GM19240 (cell line): Measurements from ENCODE around the gene C2orf76.
A peak's percentile ranks its signal among the peaks of the same experiment; 100 is the strongest.
"Not testable (repeated sequence)": the region's sequence is repeated elsewhere in the genome, so short reads cannot be mapped to it uniquely, and the experiment has no call there.

Experiments used
- DNase-seq: peaks from one replicate; pipeline ENCODE4 v3.0.0; 2011; ENCODE audit warnings: low spot score; ENCODE audit not compliant: insufficient read length

C2orf76 gene

DNA sequence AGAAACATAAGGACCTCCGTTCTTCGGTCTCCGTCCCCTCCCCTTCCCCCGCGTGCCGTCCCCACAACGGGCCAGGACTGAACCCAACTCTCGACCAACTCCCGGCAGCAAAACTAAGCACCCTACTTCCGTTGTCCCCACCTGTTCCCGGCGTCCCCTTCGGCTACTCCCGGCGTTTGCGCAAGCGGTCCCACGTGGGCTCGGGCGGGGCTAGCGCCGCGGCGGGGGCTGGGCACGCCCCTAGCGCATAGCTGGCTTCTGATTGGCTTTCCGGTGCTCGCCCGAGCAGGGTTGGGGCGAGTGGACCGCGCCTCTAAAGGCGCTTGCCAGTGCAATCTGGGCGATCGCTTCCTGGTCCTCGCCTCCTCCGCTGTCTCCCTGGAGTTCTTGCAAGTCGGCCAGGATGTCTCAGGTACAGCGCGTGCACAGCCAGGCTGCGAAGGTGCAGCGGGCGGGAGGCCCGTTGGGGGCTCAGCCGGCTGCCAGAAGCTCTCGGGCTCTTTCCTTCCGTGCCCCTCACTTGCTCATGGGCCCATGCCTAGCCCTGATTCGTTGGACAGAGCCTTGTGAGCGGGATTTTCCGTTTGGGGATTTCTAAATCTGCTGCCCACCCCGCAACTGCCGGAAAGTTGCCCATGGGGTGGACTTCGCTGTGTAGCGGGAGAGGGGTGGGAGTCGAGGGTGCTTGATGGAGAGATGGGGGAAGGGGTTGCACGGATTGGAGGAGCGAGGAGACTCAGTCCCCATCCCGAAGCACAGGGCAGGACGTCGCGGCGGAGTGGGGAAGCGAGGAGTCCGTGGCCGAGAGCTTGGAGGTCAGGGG is at the start of gene C2orf76, which contains the start of gene DBI:
TSS of gene C2orf76 (minus strand) at position 186 of the 823 bp plus-strand sequence. CDS start 26,875 bp downstream, outside the sequence.
TSS of gene DBI (plus strand) at position 329 of the 823 bp plus-strand sequence. CDS start at position 404, 75 bp downstream.
- peak; percentile 80 for DNase-seq

DNA sequence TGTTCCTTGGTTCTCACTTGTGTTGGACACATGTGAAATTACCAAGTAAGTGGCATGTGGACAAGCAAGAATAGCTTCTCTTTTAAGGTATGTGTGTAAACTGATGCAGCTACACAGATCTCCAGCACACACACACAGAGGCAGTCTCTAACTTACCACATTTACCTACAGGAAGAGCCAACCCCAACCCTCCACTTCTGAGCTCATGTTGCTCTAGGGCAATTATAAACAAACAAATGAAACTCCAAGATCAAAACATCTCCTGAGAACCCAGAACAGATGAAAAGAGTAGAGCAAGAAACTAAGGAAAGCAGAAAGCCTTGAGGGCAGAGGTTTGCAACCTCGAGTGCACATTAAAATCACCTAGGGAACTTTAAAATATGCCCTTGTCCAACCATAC is 49.0 kb upstream of the C2orf76 start:
- no peak for DNase-seq

DNA sequence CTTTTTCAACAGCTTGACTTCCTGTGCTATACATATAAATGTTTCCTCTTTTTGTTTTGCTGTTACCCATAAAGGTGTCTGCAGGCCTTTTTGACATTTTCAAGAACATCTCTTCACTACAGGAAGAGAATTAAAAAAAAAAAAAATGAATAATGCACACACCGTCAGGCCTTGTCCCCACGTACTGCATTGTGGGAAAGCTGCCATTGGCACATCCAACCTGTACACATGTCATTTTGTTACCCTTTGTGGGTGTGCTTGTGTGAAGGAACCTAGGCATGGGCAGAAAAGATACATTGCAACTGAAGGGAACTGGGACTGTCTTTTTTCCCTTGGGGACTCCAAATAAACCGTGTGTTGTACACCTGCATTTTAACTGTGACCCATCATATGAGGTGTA is 48.3 kb upstream of the C2orf76 start:
- no peak for DNase-seq

DNA sequence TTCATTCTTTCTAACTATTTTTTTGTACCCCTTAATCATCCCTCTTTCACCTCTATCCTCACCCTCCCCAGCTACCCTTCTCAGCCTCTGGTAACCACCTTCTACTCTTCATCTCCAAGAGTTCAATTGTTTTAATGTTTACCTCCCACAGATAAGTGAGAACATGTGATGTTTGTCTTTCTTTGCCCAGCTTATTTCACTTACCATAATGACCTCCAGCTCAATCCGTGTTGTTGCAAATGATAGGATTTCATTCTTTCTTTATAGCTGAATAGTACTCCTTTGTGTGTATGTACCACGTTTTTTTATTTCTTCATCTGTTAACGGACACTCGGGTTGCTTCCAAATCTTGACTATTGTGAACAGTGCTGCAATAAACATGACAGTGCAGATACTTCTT is 42.9 kb upstream of the C2orf76 start:
- no peak for DNase-seq

DNA sequence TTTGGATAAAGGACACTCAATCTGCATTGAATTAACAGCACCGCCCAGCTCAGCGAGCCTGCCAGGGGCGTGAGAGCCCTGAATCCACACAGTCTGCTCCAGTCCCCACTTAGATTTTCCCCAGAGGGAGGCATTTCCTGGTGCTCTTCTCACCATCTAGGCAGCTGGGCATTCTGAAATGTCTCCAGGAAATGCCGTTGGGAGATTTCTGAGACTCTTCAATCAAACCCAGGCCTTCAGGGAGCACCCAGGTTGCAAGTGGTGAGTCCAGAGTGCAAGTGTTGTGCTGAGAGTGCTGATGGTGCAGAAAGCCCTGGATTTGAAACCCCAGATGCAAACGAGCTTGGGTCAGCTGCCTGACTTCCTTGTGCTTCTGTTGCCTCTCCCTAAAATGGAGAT is 41.6 kb upstream of the C2orf76 start:
- DNase-seq, result no peak

DNA sequence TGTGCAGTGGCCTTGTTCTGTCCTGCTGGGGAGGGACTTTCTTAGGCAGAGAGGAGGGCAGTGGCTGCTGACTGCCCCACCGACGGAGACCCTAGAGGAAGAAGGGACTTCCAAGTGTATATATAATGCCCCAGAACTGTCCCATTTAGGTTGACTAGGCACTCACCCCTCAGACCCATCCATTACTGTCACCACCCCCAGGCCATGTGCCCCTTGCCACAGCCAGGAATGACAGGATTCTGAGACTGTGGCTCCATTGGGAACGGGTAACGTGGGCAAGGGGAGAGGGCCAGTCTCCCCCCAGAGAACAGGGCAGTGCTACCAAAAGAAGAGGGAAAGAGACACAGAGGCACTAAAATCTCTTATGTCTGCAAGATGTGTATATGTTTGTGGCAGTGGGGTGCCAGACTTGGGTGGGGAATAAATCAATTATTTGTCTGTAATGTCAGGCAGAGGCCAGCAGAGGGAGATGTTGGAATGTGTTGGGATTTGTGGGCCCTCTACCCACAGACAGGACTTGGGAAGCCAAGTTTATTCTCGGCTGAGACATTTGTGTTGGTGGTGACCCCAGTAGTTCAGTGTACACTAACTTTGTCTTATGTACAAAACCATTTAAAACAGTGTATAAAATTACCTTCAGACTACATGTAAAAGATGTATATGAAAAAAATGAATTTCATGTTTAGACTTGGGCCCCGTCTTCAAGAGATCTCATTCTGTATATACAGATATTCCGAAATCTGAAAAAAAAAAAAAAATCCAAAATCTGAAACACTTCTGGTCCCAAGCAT is 41.0 kb upstream of the C2orf76 start:
- peak; percentile 41 for DNase-seq

DNA sequence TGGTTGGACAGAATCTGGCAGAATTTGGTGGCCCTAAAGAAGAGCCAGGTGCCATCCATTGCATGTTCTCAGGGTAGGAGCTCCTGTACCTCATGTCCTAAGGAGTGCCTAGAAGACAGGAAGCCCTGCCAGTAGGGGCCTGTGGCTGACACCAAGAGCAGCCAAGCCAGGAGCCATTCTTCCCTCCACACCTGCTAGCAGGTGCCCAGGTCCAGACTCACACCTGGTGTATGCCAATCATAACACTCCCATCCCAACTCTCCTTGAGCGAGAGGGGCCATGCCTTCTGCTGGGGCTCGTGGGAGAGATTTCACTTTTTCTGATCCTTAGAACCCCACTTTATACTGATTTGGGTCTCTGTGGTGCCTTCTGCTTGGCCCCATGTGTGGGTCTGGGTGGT is 38.5 kb upstream of the C2orf76 start:
- DNase-seq, result no peak

DNA sequence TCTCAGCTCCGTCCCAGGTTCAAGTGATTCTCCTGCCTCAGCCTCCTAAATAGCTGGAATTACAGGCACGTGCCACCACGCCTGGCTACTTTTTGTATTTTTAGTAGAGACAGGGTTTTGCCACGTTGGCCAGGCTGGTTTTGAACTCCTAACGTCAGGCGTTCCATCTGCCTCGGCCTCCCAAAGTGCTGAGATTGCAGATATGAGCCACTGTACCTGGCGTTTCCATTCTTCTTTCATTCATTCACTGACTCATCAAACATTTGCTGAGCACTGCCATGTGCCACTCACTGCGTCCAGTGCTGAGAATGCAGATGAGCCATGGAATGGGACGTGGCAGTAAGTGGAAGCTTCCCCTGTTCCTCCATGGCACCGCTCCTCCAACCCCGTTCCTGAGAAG is 37.0 kb upstream of the C2orf76 start:
- not testable (repeated sequence) for DNase-seq

DNA sequence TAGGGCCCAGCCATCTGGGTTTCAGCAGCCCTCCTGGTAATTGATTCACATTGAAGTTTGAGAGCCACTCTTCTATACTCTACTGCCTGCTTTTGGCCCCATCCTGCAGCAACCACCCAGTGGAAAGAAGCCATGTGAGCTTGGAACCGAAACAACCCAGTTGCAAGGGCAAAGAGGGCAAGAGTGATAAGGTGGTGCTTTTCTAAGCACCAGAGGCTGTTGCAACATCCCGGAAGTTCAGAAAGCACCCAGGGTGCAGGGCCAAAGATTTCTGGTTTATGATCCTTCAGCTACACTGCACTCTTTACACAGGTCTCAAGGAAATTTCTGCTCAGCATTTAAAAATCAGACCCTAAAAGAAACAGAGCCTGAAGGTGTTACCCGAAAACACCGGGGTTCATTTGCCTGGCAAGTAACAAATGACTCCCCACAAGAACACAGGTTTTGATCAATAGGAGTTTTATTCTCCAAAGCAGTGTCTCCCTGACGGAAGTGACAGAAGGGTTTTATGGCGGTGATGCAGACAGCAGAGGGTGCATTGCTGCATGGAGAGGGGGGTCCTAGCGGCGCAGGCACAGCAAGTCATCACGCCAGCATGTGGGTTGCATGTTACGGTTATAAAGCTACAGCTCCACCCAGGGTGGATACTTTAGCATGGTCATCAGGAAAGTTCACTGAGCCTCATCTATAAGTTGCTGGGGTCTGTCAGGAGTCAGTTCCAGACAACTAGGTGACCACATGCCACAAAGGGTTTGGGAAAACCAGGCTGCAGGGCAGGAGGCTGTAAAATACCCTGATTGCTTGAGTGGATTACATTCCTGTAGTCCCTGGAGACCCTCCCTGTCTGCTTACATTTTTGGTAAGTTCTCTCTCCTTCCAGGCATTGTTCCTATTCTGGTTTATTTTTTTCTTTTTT is 36.3 kb upstream of the C2orf76 start:
- DNase-seq, result no peak

DNA sequence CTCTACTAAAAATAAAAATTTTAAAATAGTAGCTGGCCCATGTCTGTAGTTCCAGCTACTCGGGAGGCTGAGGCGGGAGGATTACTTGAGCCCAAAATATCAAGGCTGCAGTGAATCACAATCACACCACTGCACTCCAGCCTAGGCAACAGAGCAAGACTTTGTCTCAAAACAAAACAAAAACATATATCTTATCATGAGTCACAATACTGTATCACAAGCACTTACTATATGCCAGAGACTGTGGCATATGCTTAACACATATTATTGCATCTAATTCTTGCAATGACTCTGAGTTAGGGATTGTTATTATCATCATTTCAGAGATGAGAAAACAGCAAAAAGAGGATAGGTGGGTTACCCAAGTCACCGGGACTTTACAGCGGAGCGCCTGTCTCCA is 35.5 kb upstream of the C2orf76 start:
- no peak for DNase-seq

DNA sequence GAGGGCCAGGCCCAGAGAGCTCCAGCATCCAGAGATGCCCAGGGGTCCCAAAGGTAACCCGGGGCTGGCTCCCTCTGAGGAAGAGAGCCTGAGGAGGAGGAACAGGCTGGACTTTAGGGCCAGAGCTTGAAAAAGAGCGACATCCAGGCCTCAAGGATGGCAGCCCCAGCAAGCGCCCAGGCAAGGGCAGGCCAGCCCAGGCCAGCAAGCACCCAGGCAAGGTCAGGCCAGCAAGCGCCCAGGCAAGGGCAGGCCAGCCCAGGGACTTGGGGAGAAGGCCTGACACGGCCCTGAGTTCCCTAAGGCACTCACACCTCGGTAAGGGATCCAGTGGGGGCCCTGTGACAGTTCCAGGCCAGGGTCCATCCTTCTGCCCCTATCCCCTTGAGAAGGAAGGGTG is 30.6 kb upstream of the C2orf76 start:
- no peak for DNase-seq

DNA sequence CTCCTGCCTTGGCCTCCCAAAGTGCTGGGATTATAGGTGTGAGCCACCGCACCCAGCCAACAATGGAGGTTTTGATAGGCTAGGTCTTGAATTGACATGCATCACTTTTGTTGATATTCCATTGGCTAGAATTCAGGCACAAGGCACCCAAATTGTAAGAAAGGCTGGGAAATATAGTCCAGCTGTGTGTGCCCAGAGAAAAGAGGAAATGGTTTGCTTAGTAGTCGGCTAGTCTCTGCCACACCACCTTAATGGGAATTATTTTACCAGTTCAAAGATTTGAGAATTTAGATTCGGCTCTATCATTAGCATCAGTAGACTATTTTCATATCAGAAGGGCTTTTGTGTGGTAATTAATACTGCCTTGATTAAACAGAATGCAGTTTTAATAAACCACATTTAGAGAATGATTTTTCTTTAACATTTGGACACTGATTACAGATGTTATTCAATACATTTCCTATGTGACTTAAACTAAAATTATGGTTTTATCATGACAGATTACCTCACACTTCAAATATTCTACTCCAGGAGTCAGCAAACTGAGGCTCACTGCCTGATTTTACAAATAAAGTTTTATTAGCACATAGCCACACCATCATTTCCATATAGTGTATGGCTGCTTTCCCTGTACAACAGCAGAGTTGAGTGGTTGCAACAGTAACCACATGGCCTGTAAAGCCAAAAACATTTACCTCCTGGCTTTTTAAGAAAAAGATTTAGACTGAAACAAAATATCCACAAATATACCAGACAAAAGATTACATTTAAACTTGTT is 27.5 kb upstream of the C2orf76 start:
- no peak for DNase-seq

DNA sequence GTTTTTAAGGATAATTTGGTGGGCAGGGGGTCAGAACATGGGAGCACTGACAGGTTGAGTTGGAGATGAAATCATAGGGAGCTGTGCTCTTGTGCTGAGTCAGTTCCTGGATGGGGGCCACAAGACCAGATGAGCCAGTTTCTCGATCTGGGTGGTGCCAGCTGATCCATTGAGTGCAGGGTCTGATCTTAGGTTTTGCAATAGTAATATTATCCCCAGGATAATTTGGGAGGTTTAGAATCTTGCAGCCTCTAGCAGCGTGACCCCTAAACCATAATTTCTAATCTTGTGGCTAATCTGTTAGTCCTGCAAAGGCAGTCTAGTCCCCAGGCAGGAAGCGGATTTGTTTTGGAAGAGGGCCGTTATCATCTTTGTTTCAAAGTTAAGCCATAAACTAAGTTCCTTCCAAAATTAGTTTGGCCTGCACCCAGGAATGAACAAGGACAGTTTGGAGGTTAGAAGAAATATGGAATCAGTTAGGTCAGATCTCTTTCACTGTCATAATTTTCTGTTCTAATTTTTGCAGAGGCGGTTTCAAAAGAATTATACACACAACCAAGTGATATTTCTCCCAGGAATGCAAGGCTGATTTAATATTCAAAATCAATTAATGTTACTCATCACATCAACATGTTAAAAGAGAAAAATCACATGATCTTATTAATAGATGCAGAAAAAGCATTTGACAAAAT is 23.1 kb upstream of the C2orf76 start:
- no peak for DNase-seq

DNA sequence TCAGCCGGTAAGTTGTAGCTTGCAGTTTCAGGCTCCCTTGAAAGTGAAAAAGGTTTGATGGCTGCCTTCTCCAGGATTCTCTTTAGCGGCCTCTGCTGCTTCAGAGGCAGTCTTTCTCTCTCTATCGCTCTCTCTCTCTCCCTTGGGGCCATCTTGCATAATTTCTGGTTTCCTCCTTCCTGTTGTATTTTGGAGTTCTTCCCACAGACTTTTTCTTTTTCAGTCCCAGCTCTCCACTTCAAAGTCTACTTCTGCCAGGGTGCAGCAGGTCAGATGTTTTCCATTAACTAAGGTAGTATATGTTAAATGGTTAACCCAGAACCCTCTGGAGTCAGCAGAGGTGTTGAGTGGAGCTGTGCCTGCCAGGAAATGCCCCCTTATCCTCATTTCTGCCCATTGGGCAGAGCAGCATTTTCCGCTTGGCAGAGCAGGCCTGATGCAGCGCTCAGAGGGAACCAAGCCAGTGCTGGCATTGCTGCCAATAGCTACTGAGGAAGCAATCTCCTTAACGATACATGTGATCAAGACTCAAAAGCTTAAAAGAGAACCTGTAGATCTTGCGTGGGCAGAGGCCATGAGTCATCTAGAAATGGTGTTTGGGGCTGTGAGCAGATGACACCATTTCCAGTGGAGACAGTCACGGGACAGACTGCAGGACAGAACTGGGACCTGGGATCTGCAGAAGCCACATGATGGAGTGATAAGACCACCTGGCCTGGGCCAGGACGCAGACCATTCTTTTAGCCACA is 20.9 kb upstream of the C2orf76 start:
- DNase-seq, result peak; percentile 29

DNA sequence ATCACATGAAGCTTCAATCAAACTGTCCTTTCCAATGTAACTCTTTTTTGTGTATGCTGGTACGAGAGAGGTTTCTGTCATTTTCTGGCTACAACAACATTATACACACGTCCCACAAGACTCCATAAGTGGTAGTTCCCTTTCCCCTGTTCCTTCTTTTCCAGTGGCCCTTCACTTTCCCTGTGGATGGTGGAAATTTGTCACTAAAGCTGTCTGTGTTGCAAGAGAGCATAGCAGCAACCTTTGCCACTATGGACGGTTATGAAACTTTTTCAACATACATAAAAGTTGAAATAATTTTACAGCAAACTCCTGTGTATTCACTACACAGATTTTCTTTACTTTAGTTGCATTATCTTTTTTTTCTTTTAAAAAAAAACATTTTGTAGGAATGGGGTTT is 18.8 kb upstream of the C2orf76 start:
- no peak for DNase-seq

DNA sequence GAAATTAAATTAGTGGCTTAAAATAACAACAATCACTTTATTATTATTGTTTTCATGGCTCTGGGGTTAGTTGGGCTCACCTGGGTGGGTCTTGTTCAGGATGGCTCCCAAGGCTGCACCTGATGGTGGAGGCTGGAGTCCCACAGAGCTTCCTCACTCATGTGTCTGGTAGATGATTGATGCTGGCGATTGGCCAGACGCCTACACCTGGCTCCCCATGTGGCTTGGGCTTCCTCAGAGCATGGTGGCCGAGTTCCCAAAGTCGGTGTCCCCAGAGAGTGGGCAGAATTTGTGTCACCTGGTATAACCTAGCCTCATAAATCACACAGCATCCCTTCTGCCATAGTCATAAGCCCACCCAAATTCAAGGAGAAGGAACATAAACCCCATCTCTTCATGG is 18.3 kb upstream of the C2orf76 start:
- no peak for DNase-seq

DNA sequence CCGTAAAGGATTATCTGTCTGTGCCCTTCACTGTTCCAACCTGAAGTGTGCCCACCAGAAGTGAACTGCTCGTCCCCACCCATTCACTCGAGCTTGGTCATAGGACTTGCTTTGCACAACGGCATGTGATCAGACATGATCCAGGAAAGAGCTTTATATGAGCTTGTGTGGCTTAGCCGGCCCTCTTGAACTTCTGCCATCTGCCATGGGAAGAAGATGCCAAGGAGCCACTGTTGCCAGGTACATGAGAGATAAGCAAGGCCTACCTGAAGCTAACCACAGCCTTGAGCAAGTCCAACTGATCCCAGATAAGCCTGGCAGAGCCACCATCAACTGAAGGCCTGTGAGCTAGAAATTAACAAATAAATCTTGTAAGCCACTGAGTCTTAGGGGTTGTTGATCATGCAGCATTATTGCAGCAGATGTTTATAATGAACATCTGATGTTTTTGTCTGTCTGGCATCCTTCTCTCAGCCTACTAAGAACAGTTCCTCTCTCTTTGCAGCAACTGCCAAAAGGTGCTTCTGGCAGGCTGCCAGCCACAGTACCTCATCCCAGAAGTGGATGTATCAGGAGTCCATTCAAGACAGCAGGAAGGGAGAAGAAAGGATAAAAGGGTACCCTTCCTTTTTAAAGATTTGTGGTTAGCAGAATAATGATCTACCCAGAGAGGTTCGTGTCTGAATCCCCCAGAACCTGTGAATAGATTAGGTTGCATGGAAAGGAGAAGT is 16.9 kb upstream of the C2orf76 start:
- DNase-seq, result no peak

DNA sequence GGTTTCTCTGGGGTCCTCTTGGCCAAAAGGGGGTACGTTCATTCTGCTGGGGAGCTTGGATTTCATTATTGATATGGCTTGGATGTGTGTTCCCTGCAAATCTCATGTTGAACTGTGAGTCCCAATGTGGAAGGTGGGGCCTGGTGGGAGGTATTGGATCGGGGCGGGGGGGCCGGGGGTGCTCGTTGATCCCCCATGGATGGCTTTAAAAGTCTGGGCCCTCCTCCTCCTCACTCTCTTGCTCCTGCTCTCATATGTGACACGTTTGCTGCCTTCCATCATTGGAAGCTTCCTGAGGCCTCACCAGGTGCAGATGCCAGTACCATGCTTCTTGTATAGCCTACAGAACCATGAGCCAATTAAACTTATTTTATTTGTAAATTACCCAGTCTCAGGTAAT is 11.9 kb upstream of the C2orf76 start:
- no peak for DNase-seq

DNA sequence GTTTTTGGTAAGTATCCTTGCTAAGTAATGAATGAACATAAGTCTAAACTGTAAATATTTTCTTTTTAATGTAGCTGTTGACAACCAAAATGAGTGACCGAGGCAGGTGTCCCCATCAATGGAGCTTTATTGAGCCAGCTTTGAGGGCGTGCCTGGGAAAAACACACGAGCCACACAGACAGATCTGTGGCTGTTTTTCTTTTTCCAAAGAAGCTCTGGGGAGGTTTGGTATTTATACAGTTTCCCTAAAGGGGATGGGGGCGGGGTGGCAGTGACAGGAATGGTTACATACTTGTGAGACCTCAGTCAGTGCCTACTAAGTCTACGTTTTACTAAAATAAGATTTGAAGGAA is 11.3 kb upstream of the C2orf76 start:
- no peak for DNase-seq
